GM19025 (cell line): ENCODE measurements around the gene GABBR2.

Experiments used
- ATAC-seq: cut with Tn5 transposase; IDR thresholded peaks from one replicate; pipeline ENCODE4 v1.9.1; 2021; ENCODE audit warnings: mild to moderate bottlenecking, low read depth, moderate library complexity; ENCODE audit not compliant: unreplicated experiment

Gene GABBR2

GRCh38 chr9:98255061-98255577 lies 453.6 kb downstream of the GABBR2 start:
- peak; percentile 5 for ATAC-seq

GRCh38 chr9:98254228-98255060 lies 454.3 kb downstream of the GABBR2 start:
- no peak for ATAC-seq

GRCh38 chr9:98253565-98253964 lies 455.2 kb downstream of the GABBR2 start:
- ATAC-seq: no peak

- ATAC-seq: no peak
These were observed 457.2 kb downstream of the GABBR2 start for GRCh38 chr9:98251551-98251950.

GRCh38 chr9:98249771-98250170 lies 459.0 kb downstream of the GABBR2 start:
- ATAC-seq: no peak

- no peak for ATAC-seq
These were observed 459.8 kb downstream of the GABBR2 start for GRCh38 chr9:98248737-98249474.

GRCh38 chr9:98247831-98248657 lies 460.7 kb downstream of the GABBR2 start:
- ATAC-seq: no peak

GRCh38 chr9:98242426-98242825 lies 466.3 kb downstream of the GABBR2 start:
- no peak for ATAC-seq

- ATAC-seq: no peak
These were observed 467.1 kb downstream of the GABBR2 start for GRCh38 chr9:98241357-98242300.

GRCh38 chr9:98240475-98240874 lies 468.3 kb downstream of the GABBR2 start:
- no peak for ATAC-seq
